MG63 (cell line): ENCODE results near the gene XRCC5. TPM values are rescaled to one million over a fixed set of nuclear protein-coding genes. Genes with fewer than 3 reads are reported as not detected.
"Not testable (repeated sequence)": the region's sequence is repeated elsewhere in the genome, so short reads cannot be mapped to it uniquely, and the experiment has no call there.

ENCODE experiments used
- DNase-seq: peaks from one replicate; pipeline ENCODE4 v3.0.0-alpha.2; 2020
- H3K27me3 ChIP-seq: fragments of 250-450 bp; sonication (Bioruptor Pico); 2 replicates; pipeline ENCODE4 v1.5.1; 2020; ENCODE audit warnings: mild to moderate bottlenecking, moderate library complexity
- H3K36me3 ChIP-seq: fragments of 250-450 bp; sonication (Bioruptor Pico); 2 replicates; pipeline ENCODE4 v1.5.1; 2020; ENCODE audit warnings: mild to moderate bottlenecking, moderate library complexity
- H3K4me3 ChIP-seq: fragments of 250-450 bp; sonication (Bioruptor Pico); 2 replicates; pipeline ENCODE4 v1.5.1; 2020; ENCODE audit warnings: mild to moderate bottlenecking, moderate library complexity
- H3K9me3 ChIP-seq: fragments of 250-450 bp; sonication (Bioruptor Pico); 2 replicates; pipeline ENCODE4 v1.5.1; 2020; ENCODE audit warnings: mild to moderate bottlenecking, moderate library complexity
- total RNA-seq: library from RNA; depleted of rRNA; stranded (reverse); fragments of >200 nt; shearing (Covaris generic); gene quantifications from 2 replicates; pipeline ENCODE4 v1.2.3, GENCODE V29; 2014; ENCODE audit warnings: low replicate concordance

The XRCC5 gene
- total RNA-seq, 1 experiment from 2014 or later, result 313 TPM

GRCh38 chr2:216192181-216192580 lies 83.0 kb downstream of the XRCC5 start:
- Histone ChIP-seq H3K9me3 (no peaks in the 10 kb centered on the region), H3K36me3 (peaks cover 71% of the 10 kb centered on the region), H3K27me3 (no peaks in the 10 kb centered on the region), H3K4me3 (no peak overlapping the region)
- DNase-seq, result no peak

- Histone ChIP-seq H3K4me3 (no peak overlapping the region), H3K36me3 (peaks cover 76% of the 10 kb centered on the region), H3K9me3 (no peaks in the 10 kb centered on the region), H3K27me3 (no peaks in the 10 kb centered on the region)
- no peak for DNase-seq
Measured at GRCh38 chr2:216192931-216193330, 83.8 kb downstream of the XRCC5 start.

GRCh38 chr2:216194013-216194412 lies 84.9 kb downstream of the XRCC5 start:
- Histone ChIP-seq H3K36me3 (peaks cover 82% of the 10 kb centered on the region), H3K9me3 (no peaks in the 10 kb centered on the region), H3K27me3 (no peaks in the 10 kb centered on the region), H3K4me3 (no peak overlapping the region)
- DNase-seq, result no peak

- Histone ChIP-seq H3K9me3 (no peaks in the 10 kb centered on the region), H3K36me3 (peaks cover 88% of the 10 kb centered on the region)
- DNase-seq, result no peak
Measured at GRCh38 chr2:216194561-216194960, 85.4 kb downstream of the XRCC5 start.

GRCh38 chr2:216195565-216196029 lies 86.4 kb downstream of the XRCC5 start:
- no peaks in the 10 kb centered on the region for H3K27me3 ChIP-seq
- H3K36me3 ChIP-seq, result peaks cover 88% of the 10 kb centered on the region
- no peak overlapping the region for H3K4me3 ChIP-seq
- no peaks in the 10 kb centered on the region for H3K9me3 ChIP-seq
- no peak for DNase-seq

More at GRCh38 chr2:216194561-216194960, 85.4 kb downstream of the XRCC5 start:
- no peak overlapping the region for H3K4me3 ChIP-seq
- H3K27me3 ChIP-seq, result no peaks in the 10 kb centered on the region

GRCh38 chr2:216201692-216202306 lies 92.7 kb downstream of the XRCC5 start:
- H3K9me3 ChIP-seq, result no peaks in the 10 kb centered on the region
- H3K27me3 ChIP-seq, result no peaks in the 10 kb centered on the region
- H3K36me3 ChIP-seq, result peaks cover 94% of the 10 kb centered on the region
- no peak for DNase-seq
- H3K4me3 ChIP-seq, result no peak overlapping the region

- Histone ChIP-seq H3K27me3 (no peaks in the 10 kb centered on the region), H3K9me3 (no peaks in the 10 kb centered on the region), H3K4me3 (no peak overlapping the region), H3K36me3 (peaks cover 95% of the 10 kb centered on the region)
- no peak for DNase-seq
Measured at GRCh38 chr2:216202626-216203250, 93.6 kb downstream of the XRCC5 start.

- no peak for DNase-seq
- Histone ChIP-seq H3K9me3 (no peaks in the 10 kb centered on the region), H3K27me3 (no peaks in the 10 kb centered on the region), H3K4me3 (no peak overlapping the region), H3K36me3 (peaks cover 94% of the 10 kb centered on the region)
Measured at GRCh38 chr2:216205486-216205885, 96.3 kb downstream of the XRCC5 start.

- Histone ChIP-seq H3K9me3 (no peaks in the 10 kb centered on the region), H3K27me3 (no peaks in the 10 kb centered on the region), H3K36me3 (peaks cover 92% of the 10 kb centered on the region), H3K4me3 (no peak overlapping the region)
- DNase-seq, result no peak
Measured at GRCh38 chr2:216206041-216206703, 97.0 kb downstream of the XRCC5 start.

- DNase-seq, result no peak
- H3K9me3 ChIP-seq, result no peaks in the 10 kb centered on the region
- H3K36me3 ChIP-seq, result peaks cover 92% of the 10 kb centered on the region
Measured at GRCh38 chr2:216206821-216207220, 97.7 kb downstream of the XRCC5 start.

GRCh38 chr2:216208661-216209060 lies 99.5 kb downstream of the XRCC5 start:
- H3K4me3 ChIP-seq, H3K9me3 ChIP-seq, DNase-seq, H3K27me3 ChIP-seq: not testable (repeated sequence)
- H3K36me3 ChIP-seq, result peaks cover 83% of the 10 kb centered on the region

More at GRCh38 chr2:216206821-216207220, 97.7 kb downstream of the XRCC5 start:
- no peak overlapping the region for H3K4me3 ChIP-seq
- H3K27me3 ChIP-seq, result no peaks in the 10 kb centered on the region

GRCh38 chr2:216210701-216211540 lies 101.8 kb downstream of the XRCC5 start:
- no peak for DNase-seq
- no peaks in the 10 kb centered on the region for H3K27me3 ChIP-seq
- no peaks in the 10 kb centered on the region for H3K9me3 ChIP-seq
- H3K36me3 ChIP-seq, result peaks cover 73% of the 10 kb centered on the region
- no peak overlapping the region for H3K4me3 ChIP-seq

- no peaks in the 10 kb centered on the region for H3K9me3 ChIP-seq
- no peak overlapping the region for H3K4me3 ChIP-seq
- H3K27me3 ChIP-seq, result no peaks in the 10 kb centered on the region
- H3K36me3 ChIP-seq, result peaks cover 71% of the 10 kb centered on the region
- DNase-seq, result no peak
Measured at GRCh38 chr2:216211614-216212145, 102.5 kb downstream of the XRCC5 start.

- Histone ChIP-seq H3K27me3 (no peaks in the 10 kb centered on the region), H3K36me3 (peaks cover 64% of the 10 kb centered on the region), H3K4me3 (no peak overlapping the region), H3K9me3 (no peaks in the 10 kb centered on the region)
- DNase-seq, result no peak
Measured at GRCh38 chr2:216214768-216215167, 105.6 kb downstream of the XRCC5 start.

- H3K4me3 ChIP-seq, result no peak overlapping the region
- H3K36me3 ChIP-seq, result peaks cover 65% of the 10 kb centered on the region
- no peak for DNase-seq
- no peaks in the 10 kb centered on the region for H3K9me3 ChIP-seq
- H3K27me3 ChIP-seq, result no peaks in the 10 kb centered on the region
Measured at GRCh38 chr2:216215658-216216390, 106.7 kb downstream of the XRCC5 start.
